ENCODE results near the gene CDC42SE2. TPM values are rescaled to one million over a fixed set of nuclear protein-coding genes. Genes with fewer than 3 reads are reported as not detected.

The CDC42SE2 gene
- polyA plus RNA-seq, 1 donor from 2014 or later = 48.2 TPM

DNA sequence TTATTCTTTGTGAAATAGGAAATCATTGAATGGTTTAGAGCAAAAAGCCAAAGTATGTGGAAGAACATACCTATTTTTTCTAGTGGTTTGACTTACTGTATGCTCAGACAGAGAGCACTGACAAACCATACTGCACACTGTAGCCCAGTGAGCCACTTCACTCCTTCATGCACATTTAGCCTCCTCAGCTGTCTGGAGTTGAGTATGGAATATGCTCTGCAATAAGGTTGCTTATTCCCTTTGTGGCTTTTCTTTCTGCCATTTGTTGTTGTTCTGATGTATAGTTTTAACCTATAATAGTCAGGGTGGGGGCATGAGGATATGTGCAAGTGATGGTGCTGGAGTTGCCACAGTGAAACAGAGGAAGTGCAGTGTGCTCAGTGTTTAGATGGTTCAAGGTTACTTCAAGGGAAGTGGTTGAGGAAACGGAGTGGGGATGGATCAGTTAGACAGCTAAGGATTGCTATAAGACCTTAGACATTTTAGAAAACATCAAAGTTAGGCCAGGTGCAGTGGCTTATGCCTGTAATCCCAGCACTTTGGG is 100.7 kb downstream of the CDC42SE2 start:
- Histone ChIP-seq H4K20me1 (ENCODE audit: insufficient read depth) (no peaks in the 10 kb centered on the region), H3K79me2 (replicated peaks; ENCODE audit: insufficient read depth, low read length) (no peaks in the 10 kb centered on the region), H3K27me3 (ENCODE audit: insufficient read depth, low read depth, low read length) (no peaks in the 10 kb centered on the region), H3K9ac (ENCODE audit: low read length) (no peak overlapping the region), H3K9me3 (ENCODE audit: low read length) (no peaks in the 10 kb centered on the region), H3K36me3 (ENCODE audit: insufficient read depth, low read length) (no peaks in the 10 kb centered on the region), H2AFZ (ENCODE audit: low read depth, low read length) (no peak overlapping the region), H3K4me2 (ENCODE audit: low read length) (no peak overlapping the region), H3K4me3 (ENCODE audit: low read length) (no peak overlapping the region), H3F3A (ENCODE audit: insufficient read depth, low read length, poor library complexity, severe bottlenecking) (no peaks in the 10 kb centered on the region), H3K27ac (ENCODE audit: low read length) (no peak overlapping the region), H3K9me2 (ENCODE audit: insufficient read depth, low read length) (no peaks in the 10 kb centered on the region)
- TF ChIP-seq RAD21 (conservative IDR thresholded peaks at IDR 0.05) (no peak), EZH2 (IDR thresholded peaks at IDR 0.05; ENCODE audit: borderline replicate concordance, insufficient read depth, low read length, poor library complexity, severe bottlenecking) (no peak), SMC3 (conservative IDR thresholded peaks at IDR 0.05; ENCODE audit: poor library complexity) (no peak), POLR2AphosphoS5 (IDR thresholded peaks at IDR 0.05) (no peak), EP300 (conservative IDR thresholded peaks at IDR 0.05; ENCODE audit: poor library complexity, severe bottlenecking) (no peak), TAF1 (IDR thresholded peaks at IDR 0.05; ENCODE audit: low read depth) (no peak)
- TF ChIP-seq, protein P1, sequence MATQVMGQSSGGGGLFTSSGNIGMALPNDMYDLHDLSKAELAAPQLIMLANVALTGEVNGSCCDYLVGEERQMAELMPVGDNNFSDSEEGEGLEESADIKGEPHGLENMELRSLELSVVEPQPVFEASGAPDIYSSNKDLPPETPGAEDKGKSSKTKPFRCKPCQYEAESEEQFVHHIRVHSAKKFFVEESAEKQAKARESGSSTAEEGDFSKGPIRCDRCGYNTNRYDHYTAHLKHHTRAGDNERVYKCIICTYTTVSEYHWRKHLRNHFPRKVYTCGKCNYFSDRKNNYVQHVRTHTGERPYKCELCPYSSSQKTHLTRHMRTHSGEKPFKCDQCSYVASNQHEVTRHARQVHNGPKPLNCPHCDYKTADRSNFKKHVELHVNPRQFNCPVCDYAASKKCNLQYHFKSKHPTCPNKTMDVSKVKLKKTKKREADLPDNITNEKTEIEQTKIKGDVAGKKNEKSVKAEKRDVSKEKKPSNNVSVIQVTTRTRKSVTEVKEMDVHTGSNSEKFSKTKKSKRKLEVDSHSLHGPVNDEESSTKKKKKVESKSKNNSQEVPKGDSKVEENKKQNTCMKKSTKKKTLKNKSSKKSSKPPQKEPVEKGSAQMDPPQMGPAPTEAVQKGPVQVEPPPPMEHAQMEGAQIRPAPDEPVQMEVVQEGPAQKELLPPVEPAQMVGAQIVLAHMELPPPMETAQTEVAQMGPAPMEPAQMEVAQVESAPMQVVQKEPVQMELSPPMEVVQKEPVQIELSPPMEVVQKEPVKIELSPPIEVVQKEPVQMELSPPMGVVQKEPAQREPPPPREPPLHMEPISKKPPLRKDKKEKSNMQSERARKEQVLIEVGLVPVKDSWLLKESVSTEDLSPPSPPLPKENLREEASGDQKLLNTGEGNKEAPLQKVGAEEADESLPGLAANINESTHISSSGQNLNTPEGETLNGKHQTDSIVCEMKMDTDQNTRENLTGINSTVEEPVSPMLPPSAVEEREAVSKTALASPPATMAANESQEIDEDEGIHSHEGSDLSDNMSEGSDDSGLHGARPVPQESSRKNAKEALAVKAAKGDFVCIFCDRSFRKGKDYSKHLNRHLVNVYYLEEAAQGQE (IDR thresholded peaks at IDR 0.05; ENCODE audit: borderline replicate concordance) = no peak

DNA sequence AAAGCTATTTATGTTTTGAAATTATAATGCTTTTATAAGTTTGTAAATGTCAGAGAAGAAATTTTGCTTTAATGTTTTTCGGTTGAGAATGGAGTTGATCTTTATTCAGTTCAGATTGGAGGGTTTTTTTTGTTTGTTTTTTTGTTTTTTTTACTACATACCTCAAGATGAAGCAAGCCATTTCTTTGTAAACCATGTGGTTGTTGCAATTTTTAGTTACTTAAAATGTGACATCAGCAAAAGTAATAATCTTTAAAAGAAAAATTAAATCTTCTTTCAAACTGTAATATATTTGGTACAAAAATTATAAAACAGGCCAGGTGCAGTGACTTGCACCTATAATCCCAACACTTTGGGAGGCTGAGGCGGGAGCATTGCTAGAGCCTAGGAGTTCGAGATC is 102.6 kb downstream of the CDC42SE2 start:
- Histone ChIP-seq H3K36me3 (ENCODE audit: insufficient read depth, low read length) (no peaks in the 10 kb centered on the region), H3F3A (ENCODE audit: insufficient read depth, low read length, poor library complexity, severe bottlenecking) (no peaks in the 10 kb centered on the region), H2AFZ (ENCODE audit: low read depth, low read length) (no peak overlapping the region), H3K4me2 (ENCODE audit: low read length) (no peak overlapping the region), H3K27me3 (ENCODE audit: insufficient read depth, low read depth, low read length) (no peaks in the 10 kb centered on the region), H3K9me2 (ENCODE audit: insufficient read depth, low read length) (no peaks in the 10 kb centered on the region), H3K79me2 (replicated peaks; ENCODE audit: insufficient read depth, low read length) (no peaks in the 10 kb centered on the region), H3K9me3 (ENCODE audit: low read length) (no peaks in the 10 kb centered on the region), H3K9ac (ENCODE audit: low read length) (no peak overlapping the region), H3K4me3 (ENCODE audit: low read length) (no peak overlapping the region), H4K20me1 (ENCODE audit: insufficient read depth) (no peaks in the 10 kb centered on the region), H3K27ac (ENCODE audit: low read length) (no peak overlapping the region)
- TF ChIP-seq SMC3 (conservative IDR thresholded peaks at IDR 0.05; ENCODE audit: poor library complexity) = no peak
- no peak for TF ChIP-seq EP300 (conservative IDR thresholded peaks at IDR 0.05; ENCODE audit: poor library complexity, severe bottlenecking)
- no peak for TF ChIP-seq MXI1 (conservative IDR thresholded peaks at IDR 0.05; ENCODE audit: poor library complexity, severe bottlenecking)
- TF ChIP-seq RAD21 (conservative IDR thresholded peaks at IDR 0.05) = no peak
- no peak for TF ChIP-seq POLR2AphosphoS5 (IDR thresholded peaks at IDR 0.05)
- TF ChIP-seq, protein P2, sequence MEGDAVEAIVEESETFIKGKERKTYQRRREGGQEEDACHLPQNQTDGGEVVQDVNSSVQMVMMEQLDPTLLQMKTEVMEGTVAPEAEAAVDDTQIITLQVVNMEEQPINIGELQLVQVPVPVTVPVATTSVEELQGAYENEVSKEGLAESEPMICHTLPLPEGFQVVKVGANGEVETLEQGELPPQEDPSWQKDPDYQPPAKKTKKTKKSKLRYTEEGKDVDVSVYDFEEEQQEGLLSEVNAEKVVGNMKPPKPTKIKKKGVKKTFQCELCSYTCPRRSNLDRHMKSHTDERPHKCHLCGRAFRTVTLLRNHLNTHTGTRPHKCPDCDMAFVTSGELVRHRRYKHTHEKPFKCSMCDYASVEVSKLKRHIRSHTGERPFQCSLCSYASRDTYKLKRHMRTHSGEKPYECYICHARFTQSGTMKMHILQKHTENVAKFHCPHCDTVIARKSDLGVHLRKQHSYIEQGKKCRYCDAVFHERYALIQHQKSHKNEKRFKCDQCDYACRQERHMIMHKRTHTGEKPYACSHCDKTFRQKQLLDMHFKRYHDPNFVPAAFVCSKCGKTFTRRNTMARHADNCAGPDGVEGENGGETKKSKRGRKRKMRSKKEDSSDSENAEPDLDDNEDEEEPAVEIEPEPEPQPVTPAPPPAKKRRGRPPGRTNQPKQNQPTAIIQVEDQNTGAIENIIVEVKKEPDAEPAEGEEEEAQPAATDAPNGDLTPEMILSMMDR (IDR thresholded peaks at IDR 0.05; ENCODE audit: poor library complexity, severe bottlenecking) = no peak
- TF ChIP-seq EZH2 (IDR thresholded peaks at IDR 0.05; ENCODE audit: borderline replicate concordance, insufficient read depth, low read length, poor library complexity, severe bottlenecking) = no peak
- TF ChIP-seq, protein P1 (IDR thresholded peaks at IDR 0.05; ENCODE audit: borderline replicate concordance) = no peak
- no peak for TF ChIP-seq TAF1 (IDR thresholded peaks at IDR 0.05; ENCODE audit: low read depth)

Measured in neural cell (in vitro differentiated cells).